HepG2 (cell line): ENCODE data around the gene SSTR5. TPM values are rescaled to one million over a fixed set of nuclear protein-coding genes. Genes with fewer than 3 reads are reported as not detected.

Source experiments
- ATAC-seq: fragments of 200-7000 bp; cut with Tn5 transposase; 3 replicates; pipeline ENCODE4 v1.9.1; 2020; ENCODE audit warnings: mild to moderate bottlenecking, moderate library complexity
- BruUV-seq: library from RNA; stranded (reverse); fragments of 400-500 nt; replicated peaks from 2 replicates; lab custom pipeline; 2021; lab: Mats Ljungman, UMichigan
- CTCF ChIA-PET: fragments of 300-600 bp; formaldehyde crosslinking; extraction: SDS; loops from one replicate; lab custom pipeline; 2021; ENCODE audit warnings: low total read pairs, inconsistent platforms, low intra/inter-chr PET ratio; lab: Yijun Ruan, JAX
- POLR2A ChIA-PET: fragments of 350-600 bp; sonication (Branson Sonifier 250); formaldehyde crosslinking; loops from one replicate; lab custom pipeline; 2020; ENCODE audit warnings: antibody characterized with exemption, inconsistent platforms; lab: Yijun Ruan, JAX
- DNase-seq: peaks from one replicate; pipeline ENCODE4 v3.0.0-alpha.2; 2015; ENCODE audit warnings: low spot score
- FAIRE-seq: peaks from 3 replicates; lab custom pipeline; 2011; peaks lifted over from hg19 to GRCh38; lab: Jason Lieb, UNC
- H2AFZ ChIP-seq: one replicate; pipeline ENCODE4 v1.6.1; 2011; ENCODE audit warnings: low read length, inconsistent platforms
- H3K27ac ChIP-seq: fragments of 300-600 bp; 3 replicates; pipeline ENCODE4 v1.8.0; 2011; ENCODE audit warnings: mixed run types, mild to moderate bottlenecking, mixed read lengths, low read length, inconsistent platforms; ENCODE audit not compliant: insufficient read depth; ENCODE audit errors: extremely low read length
- H3K27me3 ChIP-seq, 2 experiments: fragments of 200-600 bp in 1 of 2; 2 replicates in 1 of 2; 3 replicates in 1 of 2; pipeline versions ENCODE4 v1.6.0 to v1.8.0; 2011; ENCODE audit warnings: low read length in 2 of 2, mild to moderate bottlenecking in 2 of 2, moderate library complexity in 2 of 2, inconsistent platforms in 1 of 2; ENCODE audit not compliant: insufficient read depth in 2 of 2, control insufficient read depth in 1 of 2
- H3K36me3 ChIP-seq, 2 experiments: fragments of 200-600 bp in 1 of 2; replicated peaks in 1 of 2; 2 replicates in 1 of 2; 3 replicates in 1 of 2; pipeline versions ENCODE4 v1.5.1 to v1.8.0; 2011; ENCODE audit warnings: low read length in 2 of 2, inconsistent platforms in 1 of 2; ENCODE audit not compliant: insufficient read depth in 2 of 2, control insufficient read depth in 1 of 2
- H3K4me1 ChIP-seq: 2 replicates; pipeline ENCODE4 v1.5.1; 2012; ENCODE audit warnings: low read length, inconsistent platforms; ENCODE audit not compliant: insufficient read depth
- H3K4me2 ChIP-seq: 2 replicates; pipeline ENCODE4 v1.6.0; 2011; ENCODE audit warnings: low read depth, low read length, inconsistent platforms
- H3K4me3 ChIP-seq, 3 experiments: fragments of 200-600 bp in 1 of 3; sonication (generic), shearing (Covaris generic) in 1 of 3; replicated peaks in 1 of 3; 2 replicates each; pipeline ENCODE4 v1.5.1; 2011 to 2016; ENCODE audit warnings: low read length in 3 of 3, inconsistent platforms in 2 of 3, low read depth in 2 of 3, mild to moderate bottlenecking in 2 of 3, control low read depth in 1 of 3, mixed read lengths in 1 of 3; ENCODE audit not compliant: insufficient read depth in 1 of 3
- H3K79me2 ChIP-seq: one replicate; pipeline ENCODE4 v1.6.1; 2011; ENCODE audit warnings: low read length, inconsistent platforms; ENCODE audit not compliant: insufficient read depth
- H3K9ac ChIP-seq: 2 replicates; pipeline ENCODE4 v1.6.0; 2011; ENCODE audit warnings: mild to moderate bottlenecking, low read depth, low read length, inconsistent platforms; ENCODE audit not compliant: insufficient read depth
- H3K9me3 ChIP-seq: 2 replicates; pipeline ENCODE4 v1.5.1; 2012; ENCODE audit warnings: mild to moderate bottlenecking, low read length
- H4K20me1 ChIP-seq: 2 replicates; pipeline ENCODE4 v1.6.0; 2011; ENCODE audit warnings: inconsistent platforms, mild to moderate bottlenecking, low read length, moderate library complexity; ENCODE audit not compliant: insufficient read depth
- E2F5 ChIP-seq: sonication (generic); formaldehyde crosslinking; conservative IDR thresholded peaks from 2 replicates; pipeline ENCODE4 v1.4.0; 2020; ENCODE audit warnings: missing genetic modification reagents
- MAFF ChIP-seq: IDR thresholded peaks from 2 replicates; pipeline ENCODE4 v1.6.1; 2011; ENCODE audit warnings: low read depth, low read length, improper control_type of control experiment
- NR2F2 ChIP-seq: IDR thresholded peaks from 2 replicates; pipeline ENCODE4 v1.6.1; 2012; ENCODE audit warnings: low read depth, inconsistent platforms, borderline replicate concordance
- PRDM4 ChIP-seq: sonication (generic); formaldehyde crosslinking; IDR thresholded peaks from 2 replicates; pipeline ENCODE4 v1.9.0; 2021; ENCODE audit warnings: missing genetic modification reagents, borderline replicate concordance
- RNF219 ChIP-seq: sonication (generic); formaldehyde crosslinking; IDR thresholded peaks from 2 replicates; pipeline ENCODE4 v1.5.0; 2020; ENCODE audit warnings: mild to moderate bottlenecking, missing genetic modification reagents
- ZBTB2 ChIP-seq: sonication (generic); formaldehyde crosslinking; IDR thresholded peaks from 2 replicates; pipeline ENCODE4 v1.8.0; 2022; ENCODE audit warnings: low read depth, missing genetic modification reagents
- ZNF143 ChIP-seq: sonication (generic); formaldehyde crosslinking; IDR thresholded peaks from 2 replicates; pipeline ENCODE4 v1.4.0; 2020; ENCODE audit warnings: missing genetic modification reagents
- ZNF652 ChIP-seq: IDR thresholded peaks from 2 replicates; pipeline ENCODE4 v1.6.1; 2016; ENCODE audit warnings: low read depth, borderline replicate concordance
- ZNF768 ChIP-seq: sonication (generic); formaldehyde crosslinking; IDR thresholded peaks from 2 replicates; pipeline ENCODE4 v1.4.0; 2020; ENCODE audit warnings: missing genetic modification reagents
- ZSCAN31 ChIP-seq: sonication (generic); formaldehyde crosslinking; IDR thresholded peaks from 2 replicates; pipeline ENCODE4 v1.5.0; 2020; ENCODE audit warnings: low read depth, mild to moderate bottlenecking, missing genetic modification reagents
- WGBS: methylation state at CpG from one replicate; pipeline ENCODE4 v1.1.6; 2017; ENCODE audit warnings: low lambda C conversion rate; 5-methylcytosine and 5-hydroxymethylcytosine counted together
- in situ Hi-C: cut with HindIII; loops from 2 replicates; pipeline ENCODE4 v1.10.0; 2017; ENCODE audit warnings: low pct_unique_long_range_greater_than_20kb; ENCODE audit not compliant: extremely low pct_ligation_motif_present
- intact Hi-C: fragments of 100-400 bp; cut with micrococcal nuclease; formaldehyde crosslinking; loops from one replicate; pipeline ENCODE4 v1.10.0; 2022; ENCODE audit not compliant: unreplicated experiment
- polyA plus RNA-seq, 8 experiments: library from polyadenylated mRNA; depleted of rRNA in 3 of 8; stranded (reverse) in 7 of 8; unstranded in 1 of 8; fragments of >200 nt; fragmentation: Illumina TruSeq in 4 of 8; extraction: Trizol in 4 of 8; gene quantifications; 2 replicates each; pipeline versions ENCODE4 v1.2.1 to v1.2.3, GENCODE V29; 2011 to 2016; ENCODE audit warnings: low read depth in 4 of 8, missing spikeins in 1 of 8, mixed read lengths in 1 of 8; ENCODE audit not compliant: insufficient read depth in 1 of 8
- total RNA-seq, 5 experiments: library from RNA; depleted of rRNA; stranded (reverse); fragments of >200 nt; fragmentation: Illumina TruSeq; extraction: Trizol; gene quantifications; 2 replicates each; pipeline ENCODE4 v1.2.3, GENCODE V29; 2016; ENCODE audit warnings: low read depth in 1 of 5

SSTR5 gene
- total and polyA plus RNA-seq, 2 of the 13 experiments (the other 11 are each of a cell fraction or from before 2014, with no cell fraction given), result 0.20 to 0.49 TPM

- Histone ChIP-seq H3K4me1 (no peaks in the 10 kb centered on the region), H3K27ac (no peak overlapping the region), H3K4me2 (no peak overlapping the region), H2AFZ (no peak overlapping the region), H3K79me2 (no peaks in the 10 kb centered on the region), H3K27me3 (peaks cover 13 to 55% of the 10 kb centered on the region in 2 experiments), H3K9me3 (no peaks in the 10 kb centered on the region), H3K9ac (no peak overlapping the region), H4K20me1 (no peaks in the 10 kb centered on the region), H3K4me3 (no peak overlapping the region), H3K36me3 (no peaks in the 10 kb centered on the region)
- ChIA-PET POLR2A (no interaction called here), CTCF (no interaction called here)
- no peak for ATAC-seq
- in situ Hi-C loops (no loop called here), intact Hi-C loops (no loop called here)
- DNase-seq, result no peak
- no TSS peak for BruUV-seq
- 24% methylated on average over 11 of the region's 11 CpGs for WGBS
- no peak for TF ChIP-seq E2F5
- peak; percentile 83 for TF ChIP-seq ZNF768
- no peak for FAIRE-seq
These were observed 32.8 kb upstream of the SSTR5 start for GRCh38 chr16:1039762-1040161.

GRCh38 chr16:1040346-1040745, 32.2 kb upstream of the SSTR5 start:
- POLR2A ChIA-PET, result no interaction called here
- H4K20me1 ChIP-seq, result no peaks in the 10 kb centered on the region
- in situ Hi-C loops, result no loop called here
- H3K9me3 ChIP-seq, result no peaks in the 10 kb centered on the region
- CTCF ChIA-PET, result no interaction called here
- H3K4me2 ChIP-seq, result no peak overlapping the region
- 0% methylated on average over 1 of the region's 29 CpGs for WGBS
- no peaks in the 10 kb centered on the region for H3K79me2 ChIP-seq
- H3K4me1 ChIP-seq, result no peaks in the 10 kb centered on the region
- no peak for ATAC-seq
- no peak overlapping the region for H3K4me3 ChIP-seq
- no peak overlapping the region for H2AFZ ChIP-seq
- no peak for DNase-seq
- H3K36me3 ChIP-seq, result no peaks in the 10 kb centered on the region
- BruUV-seq, result no TSS peak
- H3K27me3 ChIP-seq, result peaks cover 13 to 61% of the 10 kb centered on the region in 2 experiments
- H3K9ac ChIP-seq, result no peak overlapping the region
- no peak for FAIRE-seq
- H3K27ac ChIP-seq, result no peak overlapping the region
- intact Hi-C loops, result no loop called here
- TF ChIP-seq RNF219 (CRISPR knock-in tag) (no peak), ZNF652 (CRISPR knock-in tag) (no peak), MAFF (no peak), NR2F2 (no peak), ZSCAN31 (CRISPR knock-in tag) (no peak), ZBTB2 (CRISPR knock-in tag) (no peak), PRDM4 (CRISPR knock-in tag) (no peak), ZNF143 (CRISPR knock-in tag) (no peak)
